GM21360 (cell line): Measurements from ENCODE around the gene PAX9.

ENCODE experiments used
- ATAC-seq: cut with Tn5 transposase; IDR thresholded peaks from one replicate; pipeline ENCODE4 v1.9.1; 2021; ENCODE audit warnings: mild to moderate bottlenecking, moderate library complexity; ENCODE audit not compliant: unreplicated experiment

PAX9 gene

GRCh38 chr14:36655963-36656686 lies 5.5 kb upstream of the PAX9 start:
- ATAC-seq = no peak

DNA sequence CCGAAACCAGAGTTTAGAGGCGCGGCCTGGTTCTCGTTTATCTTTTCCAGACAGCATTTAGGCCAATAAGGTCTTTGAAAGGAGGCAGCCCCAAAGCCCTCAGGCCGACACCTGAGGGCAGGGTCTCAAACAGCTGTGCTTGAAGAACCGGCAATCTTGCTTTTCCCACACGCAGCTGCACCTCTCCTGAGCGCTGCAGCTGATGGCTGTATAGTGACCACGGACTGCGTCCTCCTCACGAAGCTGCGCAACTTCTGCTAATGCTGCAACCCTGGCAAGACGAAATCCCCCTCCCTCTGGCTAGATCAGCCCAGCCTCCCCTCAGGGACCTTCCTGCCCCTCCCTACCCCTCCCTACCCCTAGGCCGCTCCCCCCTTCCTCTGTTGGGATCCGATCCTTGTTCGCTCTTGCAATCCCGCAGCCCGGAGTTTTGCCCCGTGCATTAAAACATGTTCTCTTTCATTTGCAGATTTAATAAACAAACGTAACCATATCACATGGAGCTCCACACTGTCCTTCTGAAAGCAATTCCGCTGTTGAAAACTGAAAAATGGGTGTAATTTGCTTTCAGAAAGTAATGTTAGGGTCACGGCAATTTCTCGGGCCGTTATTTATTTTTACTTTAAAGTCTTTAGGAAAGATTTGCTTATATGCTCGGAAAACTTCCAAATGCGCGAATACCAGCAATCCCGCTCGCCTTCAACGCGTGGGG lies 4.8 kb upstream of the PAX9 start:
- no peak for ATAC-seq

- no peak for ATAC-seq
These were observed 4.1 kb upstream of the PAX9 start for GRCh38 chr14:36657399-36658122.

DNA sequence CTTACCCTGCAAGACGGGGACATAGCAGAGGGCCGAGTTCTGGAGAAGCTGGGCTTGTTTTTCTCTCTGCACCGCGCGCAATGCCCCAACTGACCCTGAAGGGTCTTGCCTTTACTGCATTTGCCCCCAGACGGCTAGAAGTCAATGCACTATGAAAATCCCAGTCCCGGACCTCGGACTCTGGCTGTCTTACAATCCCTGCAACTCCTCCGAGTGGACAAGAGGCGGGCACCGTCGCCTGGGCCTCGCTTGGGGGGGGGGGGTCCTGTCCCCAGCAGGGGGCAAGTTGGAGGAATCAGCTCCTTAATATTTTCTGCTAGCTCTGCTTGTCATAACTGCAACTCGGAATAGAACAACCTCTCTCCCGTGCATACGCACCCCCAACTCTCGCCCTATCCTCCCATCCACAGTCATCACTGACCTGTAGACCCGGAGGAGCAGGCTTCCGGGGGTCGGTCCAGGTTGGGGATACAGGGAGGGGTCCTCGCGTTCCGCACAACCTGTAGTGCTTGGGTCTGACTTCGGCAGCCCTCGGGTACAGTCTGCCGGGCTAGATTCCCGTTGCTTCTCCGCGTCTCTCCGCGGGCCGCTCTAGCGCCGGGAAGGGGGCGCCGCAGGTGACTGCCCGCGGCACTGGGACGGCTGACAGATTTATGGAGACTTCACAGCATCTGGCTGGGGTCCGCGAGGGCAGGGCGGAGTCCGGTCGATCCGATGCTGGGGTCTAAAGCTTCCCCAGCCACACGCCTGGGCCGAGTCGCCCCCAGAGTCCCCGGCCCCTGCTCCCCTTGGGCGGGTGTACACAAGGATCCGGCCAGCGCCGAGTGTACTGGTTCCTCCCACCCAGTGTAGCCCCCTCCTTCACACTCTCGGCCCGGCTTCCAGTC lies 3.3 kb upstream of the PAX9 start:
- no peak for ATAC-seq

DNA sequence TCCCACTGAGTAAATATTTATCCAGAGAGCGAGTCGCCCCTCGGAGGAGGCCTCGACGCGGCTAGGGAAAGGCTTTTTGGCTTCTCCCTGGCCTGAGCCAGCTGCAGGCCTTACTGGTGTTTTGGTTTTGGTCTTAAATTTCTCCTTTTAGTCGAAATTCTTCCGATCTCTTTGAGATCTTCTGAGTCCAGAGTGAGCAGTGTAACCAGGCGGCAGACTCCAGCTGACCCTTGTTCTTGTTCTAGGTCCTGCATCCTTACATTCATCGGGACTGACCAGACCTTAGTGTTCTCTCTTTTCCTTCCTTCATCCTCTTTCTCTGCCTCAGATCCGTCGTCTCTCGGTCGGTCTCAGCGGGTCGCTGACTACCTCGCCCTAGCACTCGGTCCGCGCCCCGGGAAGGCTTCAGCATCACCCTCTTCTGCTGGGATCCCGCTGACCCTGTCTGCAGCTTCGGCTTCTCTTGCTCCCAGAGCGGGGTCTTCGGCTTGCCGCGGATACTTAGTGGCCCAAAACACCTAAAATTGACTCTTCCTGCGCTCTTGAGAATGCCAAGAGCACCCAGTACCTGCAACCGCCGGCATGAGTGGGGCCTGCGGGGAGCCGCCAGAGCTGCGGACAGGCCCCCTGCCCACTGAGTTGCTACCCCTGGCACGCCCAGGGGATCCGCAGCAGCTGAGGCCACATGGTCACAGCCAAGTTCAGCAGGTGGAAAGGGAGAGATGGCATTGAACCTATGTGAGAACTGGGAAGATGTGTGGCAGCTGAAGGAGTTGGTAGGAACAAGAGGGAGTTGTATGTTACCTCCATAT lies 2.4 kb upstream of the PAX9 start:
- ATAC-seq = no peak

GRCh38 chr14:36659822-36660735 lies 1.6 kb upstream of the PAX9 start:
- ATAC-seq = no peak

- ATAC-seq = no peak
These were observed 739 bp upstream of the PAX9 start for GRCh38 chr14:36660736-36661505.

DNA sequence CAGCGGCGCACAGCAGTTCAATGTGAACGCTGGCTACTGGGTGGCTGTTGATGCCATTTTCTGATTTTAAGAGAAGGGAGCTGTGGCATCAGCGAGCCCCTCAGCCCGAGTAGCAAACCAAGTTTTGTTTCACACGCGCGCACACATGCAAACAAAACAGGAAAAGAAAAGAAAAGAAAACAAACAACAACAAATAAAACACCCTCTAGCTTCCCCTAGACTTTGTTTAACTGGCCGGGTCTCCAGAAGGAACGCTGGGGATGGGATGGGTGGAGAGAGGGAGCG lies 540 bp downstream of the PAX9 start:
- ATAC-seq = no peak

DNA sequence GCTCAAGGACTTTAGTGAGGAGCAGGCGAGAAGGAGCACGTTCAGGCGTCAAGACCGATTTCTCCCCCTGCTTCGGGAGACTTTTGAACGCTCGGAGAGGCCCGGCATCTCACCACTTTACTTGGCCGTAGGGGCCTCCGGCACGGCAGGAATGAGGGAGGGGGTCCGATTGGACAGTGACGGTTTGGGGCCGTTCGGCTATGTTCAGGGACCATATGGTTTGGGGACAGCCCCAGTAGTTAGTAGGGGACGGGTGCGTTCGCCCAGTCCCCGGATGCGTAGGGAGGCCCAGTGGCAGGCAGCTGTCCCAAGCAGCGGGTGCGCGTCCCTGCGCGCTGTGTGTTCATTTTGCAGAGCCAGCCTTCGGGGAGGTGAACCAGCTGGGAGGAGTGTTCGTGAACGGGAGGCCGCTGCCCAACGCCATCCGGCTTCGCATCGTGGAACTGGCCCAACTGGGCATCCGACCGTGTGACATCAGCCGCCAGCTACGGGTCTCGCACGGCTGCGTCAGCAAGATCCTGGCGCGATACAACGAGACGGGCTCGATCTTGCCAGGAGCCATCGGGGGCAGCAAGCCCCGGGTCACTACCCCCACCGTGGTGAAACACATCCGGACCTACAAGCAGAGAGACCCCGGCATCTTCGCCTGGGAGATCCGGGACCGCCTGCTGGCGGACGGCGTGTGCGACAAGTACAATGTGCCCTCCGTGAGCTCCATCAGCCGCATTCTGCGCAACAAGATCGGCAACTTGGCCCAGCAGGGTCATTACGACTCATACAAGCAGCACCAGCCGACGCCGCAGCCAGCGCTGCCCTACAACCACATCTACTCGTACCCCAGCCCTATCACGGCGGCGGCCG lies 1.1 kb downstream of the PAX9 start:
- ATAC-seq = no peak

DNA sequence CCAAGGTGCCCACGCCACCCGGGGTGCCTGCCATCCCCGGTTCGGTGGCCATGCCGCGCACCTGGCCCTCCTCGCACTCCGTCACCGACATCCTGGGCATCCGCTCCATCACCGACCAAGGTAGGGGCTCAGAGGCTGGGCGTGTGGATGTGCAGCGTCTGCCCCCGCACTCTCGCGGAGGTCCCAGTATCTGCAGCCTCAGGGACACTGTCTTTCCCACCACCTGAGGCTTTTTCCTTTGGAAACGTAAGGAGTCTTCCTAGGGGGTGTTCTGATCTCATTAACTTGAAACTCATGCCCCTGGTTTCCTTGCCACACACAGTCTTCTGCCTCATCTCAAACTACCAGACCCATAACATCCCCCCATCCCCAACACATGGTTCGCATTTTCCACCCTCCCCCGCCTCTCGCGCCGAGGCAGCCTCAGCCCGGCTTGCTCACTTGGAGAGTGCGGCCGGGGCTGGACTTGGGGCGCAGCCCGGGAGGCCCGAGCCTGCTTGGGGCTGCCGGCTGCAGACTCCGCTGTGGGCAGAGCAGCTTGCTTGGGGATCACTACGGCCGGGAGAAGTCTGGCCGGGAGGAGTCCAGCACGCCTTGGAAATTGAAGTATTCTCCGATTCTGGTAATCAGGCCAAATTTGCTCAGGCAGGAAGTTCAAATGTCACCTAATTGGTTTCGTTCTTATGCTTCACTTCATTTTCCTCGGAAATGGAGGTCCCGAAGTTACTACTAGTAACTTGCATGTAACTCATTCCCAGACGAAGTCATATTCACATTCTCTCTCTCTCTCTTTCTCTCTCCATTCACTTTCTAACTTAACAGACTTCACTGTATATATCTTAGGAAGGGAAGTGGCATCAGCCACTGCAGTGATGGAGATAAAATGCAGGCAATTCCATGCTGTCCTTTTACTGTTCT lies 2.0 kb downstream of the PAX9 start:
- no peak for ATAC-seq

DNA sequence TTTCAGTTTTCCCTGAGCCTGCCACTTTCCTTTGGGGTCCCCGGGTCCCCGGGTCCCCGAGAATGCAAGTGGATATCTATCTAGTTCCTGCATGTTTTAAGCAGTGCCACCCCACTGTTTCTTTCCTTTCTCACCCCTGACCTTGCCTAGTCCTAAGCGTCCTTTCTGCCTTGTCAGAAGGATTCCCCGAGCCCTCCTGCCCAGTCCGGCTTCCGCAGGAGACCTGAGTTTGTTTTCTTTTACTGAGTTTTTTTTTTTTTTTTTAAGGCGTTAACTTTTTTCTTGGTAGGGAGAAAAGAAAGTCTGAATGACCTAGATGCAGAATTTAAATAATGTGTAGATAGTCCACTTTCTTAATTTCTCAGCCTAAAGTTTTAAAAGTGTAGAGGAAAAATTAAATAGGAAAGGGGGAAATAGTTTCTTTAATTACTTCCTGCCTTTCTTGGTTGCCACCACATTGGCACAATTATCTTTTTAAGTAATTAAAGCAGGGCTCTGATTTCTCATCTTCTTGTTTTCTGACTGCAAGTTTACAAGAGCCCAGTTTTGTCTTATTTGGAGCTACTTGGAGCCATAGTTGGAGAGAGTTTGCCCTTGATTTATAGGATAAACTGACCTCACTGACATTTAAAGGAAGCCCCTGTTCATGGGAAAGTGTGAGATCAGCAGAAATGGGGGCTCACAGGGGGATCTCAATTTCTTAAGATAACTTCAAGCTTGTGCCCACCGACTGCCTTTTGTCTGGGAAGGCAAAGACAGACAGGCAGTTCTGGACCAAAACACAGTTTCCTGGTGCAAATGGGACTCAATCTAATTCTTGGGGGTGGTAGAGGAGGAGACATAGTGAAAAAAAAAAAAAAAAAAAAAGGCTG lies 2.9 kb downstream of the PAX9 start:
- ATAC-seq = no peak

DNA sequence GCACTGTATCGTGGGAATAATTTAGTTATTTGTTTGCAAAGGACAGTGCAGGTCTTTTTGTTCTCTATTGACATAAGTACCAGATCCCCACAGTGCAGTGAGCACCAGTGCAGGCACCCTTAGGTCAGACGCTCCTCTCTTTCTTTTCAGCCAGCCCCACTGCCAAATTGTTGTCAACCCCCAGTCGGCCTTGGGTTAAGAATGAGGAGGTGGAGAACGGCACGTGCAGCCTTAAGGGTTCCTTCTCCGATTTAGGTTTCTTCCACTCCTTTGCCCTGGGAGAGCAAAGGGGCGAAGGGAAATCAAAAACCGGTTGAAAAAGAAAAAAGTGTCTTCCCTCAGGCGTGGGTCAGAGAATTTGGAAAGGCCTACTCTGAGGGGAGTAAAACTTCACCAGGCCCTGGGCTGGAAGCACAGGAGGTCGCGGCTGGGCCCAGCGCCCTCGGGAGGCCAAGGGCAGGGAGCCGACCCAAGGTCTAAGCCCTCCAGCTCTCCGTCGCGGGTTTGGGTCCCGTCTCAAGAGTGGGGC lies 4.3 kb downstream of the PAX9 start:
- ATAC-seq = no peak

DNA sequence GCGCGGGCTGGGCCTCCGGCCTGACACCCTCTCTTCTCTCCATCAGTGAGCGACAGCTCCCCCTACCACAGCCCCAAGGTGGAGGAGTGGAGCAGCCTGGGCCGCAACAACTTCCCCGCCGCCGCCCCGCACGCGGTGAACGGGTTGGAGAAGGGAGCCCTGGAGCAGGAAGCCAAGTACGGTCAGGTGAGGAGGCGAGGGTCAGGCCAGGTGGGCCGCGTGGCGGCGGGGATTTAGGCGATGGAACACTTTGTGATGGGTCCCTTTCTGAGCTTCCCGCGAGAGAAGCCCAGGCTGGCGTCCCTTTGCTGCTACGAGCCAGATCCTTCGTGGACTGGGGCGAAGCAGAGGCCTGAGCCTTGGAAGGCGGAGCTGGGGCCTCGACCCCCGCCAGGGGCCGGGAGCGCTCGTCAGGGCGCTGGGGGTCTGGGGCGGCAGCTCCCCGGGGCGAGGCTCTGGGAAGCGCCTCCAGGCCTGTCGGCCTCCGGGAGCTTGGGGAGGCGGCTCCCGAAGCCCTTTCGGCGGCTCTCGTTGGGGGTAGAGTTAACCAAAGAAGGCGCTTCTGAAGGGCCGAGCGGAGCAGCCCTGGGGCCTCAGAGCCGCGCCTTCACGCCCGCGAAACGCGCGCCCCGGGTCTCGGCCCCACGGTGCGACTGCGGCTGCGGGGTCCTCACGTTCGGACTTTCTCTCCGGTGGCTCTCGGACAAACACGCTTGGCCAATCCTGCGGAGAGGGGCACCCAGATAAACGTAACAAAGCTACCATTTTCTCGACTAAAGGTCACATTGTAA lies 5.0 kb downstream of the PAX9 start:
- no peak for ATAC-seq

DNA sequence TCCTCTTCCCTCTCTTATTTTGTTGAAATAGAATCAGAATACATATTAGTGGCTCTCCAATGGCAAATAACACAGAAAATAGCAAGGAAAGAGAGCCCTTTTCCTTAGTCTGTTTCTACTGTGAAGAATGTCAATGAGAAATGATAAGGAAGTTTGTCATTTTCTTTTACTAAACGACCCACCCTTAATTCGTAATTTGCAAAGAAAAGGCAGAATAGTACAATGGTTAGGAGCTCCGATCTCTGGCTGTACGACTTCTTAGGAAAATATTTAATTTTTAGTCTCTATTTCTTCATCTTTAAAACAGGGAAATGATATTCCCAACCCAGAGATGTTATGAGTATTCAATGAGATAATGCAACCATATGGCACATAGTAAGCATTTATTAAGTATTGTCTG lies 6.0 kb downstream of the PAX9 start:
- no peak for ATAC-seq

DNA sequence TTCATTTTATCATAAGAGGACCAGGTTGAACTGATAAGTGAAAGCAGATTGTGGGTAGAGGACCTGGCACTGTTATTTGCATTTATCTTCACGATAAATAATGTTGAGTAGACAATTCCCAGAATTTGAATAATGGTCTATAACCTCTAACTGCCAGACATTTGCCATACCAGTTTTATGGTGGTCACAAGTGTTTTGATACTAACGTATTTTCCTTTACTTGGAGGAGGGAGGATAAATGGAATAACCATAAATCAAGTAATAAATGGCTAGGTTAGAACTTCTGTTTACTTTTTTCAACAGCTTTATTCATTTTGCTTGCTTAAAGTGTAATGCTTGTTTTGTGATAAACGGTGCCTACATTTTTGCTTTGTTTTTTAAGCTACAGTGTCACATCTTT lies 9.5 kb downstream of the PAX9 start:
- no peak for ATAC-seq
